GM12891 (cell line): ENCODE results near the gene HIF3A.

Experiments
- POLR2A ChIP-seq: IDR thresholded peaks from 2 replicates; pipeline ENCODE4 v1.6.1; 2011; ENCODE audit warnings: low read depth, low read length, control low read depth
- POLR2AphosphoS5 ChIP-seq: IDR thresholded peaks from 2 replicates; pipeline ENCODE4 v1.6.1; 2011; ENCODE audit warnings: low read depth, low read length, control low read depth
- TAF1 ChIP-seq: IDR thresholded peaks from 2 replicates; pipeline ENCODE4 v1.6.1; 2011; ENCODE audit warnings: low read depth, low read length, control low read depth

GRCh38 chr19:46355234-46356148, 58.6 kb downstream of the HIF3A start:
- TF ChIP-seq POLR2A (no peak), POLR2AphosphoS5 (no peak), TAF1 (no peak)
